HEK293T (cell line): Measurements from ENCODE around the gene SYCN.

Source experiments
- ARNT ChIP-seq: fragments of 450-650 bp; IDR thresholded peaks from 2 replicates; pipeline ENCODE4 v1.6.1; 2017; ENCODE audit warnings: mild to moderate bottlenecking
- BHLHE40 ChIP-seq: fragments of 450-650 bp; IDR thresholded peaks from 2 replicates; pipeline ENCODE4 v1.6.1; 2016; ENCODE audit warnings: mild to moderate bottlenecking, moderate library complexity, borderline replicate concordance
- ELF4 ChIP-seq: fragments of 450-650 bp; IDR thresholded peaks from 2 replicates; pipeline ENCODE4 v1.6.1; 2017; ENCODE audit warnings: antibody characterized with exemption
- FOXA1 ChIP-seq: fragments of 450-650 bp; IDR thresholded peaks from 2 replicates; pipeline ENCODE4 v1.6.1; 2016; ENCODE audit warnings: mild to moderate bottlenecking
- FOXK2 ChIP-seq: fragments of 450-650 bp; IDR thresholded peaks from 2 replicates; pipeline ENCODE4 v1.6.1; 2016; ENCODE audit warnings: mild to moderate bottlenecking
- FOXM1 ChIP-seq: fragments of 450-650 bp; IDR thresholded peaks from 2 replicates; pipeline ENCODE4 v1.6.1; 2017; ENCODE audit warnings: mild to moderate bottlenecking, borderline replicate concordance
- HDGF ChIP-seq: fragments of 450-650 bp; IDR thresholded peaks from 2 replicates; pipeline ENCODE4 v1.6.1; 2017; ENCODE audit warnings: antibody characterized with exemption, borderline replicate concordance
- LEF1 ChIP-seq: fragments of 450-650 bp; IDR thresholded peaks from 2 replicates; pipeline ENCODE4 v1.6.1; 2017; ENCODE audit warnings: mild to moderate bottlenecking, borderline replicate concordance
- PKNOX1 ChIP-seq: fragments of 450-650 bp; IDR thresholded peaks from 2 replicates; pipeline ENCODE4 v1.6.1; 2016
- SP1 ChIP-seq: fragments of 450-650 bp; IDR thresholded peaks from 2 replicates; pipeline ENCODE4 v1.6.1; 2017
- SUZ12 ChIP-seq: fragments of 450-650 bp; IDR thresholded peaks from 2 replicates; pipeline ENCODE4 v1.6.1; 2016; ENCODE audit warnings: mild to moderate bottlenecking
- ZNF384 ChIP-seq: fragments of 450-650 bp; IDR thresholded peaks from 2 replicates; pipeline ENCODE4 v1.6.1; 2016

DNA sequence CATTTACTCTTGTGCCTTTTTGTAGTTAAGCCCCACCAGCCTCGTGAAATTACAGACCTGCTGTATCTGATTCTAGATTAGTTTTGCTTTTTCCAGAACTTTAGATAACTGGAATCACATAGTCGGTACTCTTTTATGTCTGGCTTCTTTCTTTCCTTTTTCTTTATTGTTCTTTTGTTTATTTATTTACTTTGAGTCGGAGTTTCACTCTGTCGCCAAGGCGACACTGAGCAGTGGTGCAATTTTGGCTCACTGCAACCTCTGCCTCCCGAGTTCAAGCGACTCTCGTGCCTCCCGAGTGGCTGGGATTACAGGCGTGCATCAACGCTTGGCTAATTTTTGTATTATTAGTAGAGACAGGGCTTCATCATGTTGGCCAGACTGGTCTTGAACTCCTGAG is 13.3 kb downstream of the SYCN start:
- TF ChIP-seq ELF4 (no peak), BHLHE40 (no peak), ARNT (no peak), HDGF (no peak), FOXA1 (no peak), LEF1 (no peak), FOXK2 (no peak), SUZ12 (no peak), ZNF384 (no peak), SP1 (no peak), PKNOX1 (no peak), FOXM1 (no peak)
